HepG2 (cell line): ENCODE data around the gene CLEC10A. TPM values are rescaled to one million over a fixed set of nuclear protein-coding genes. Genes with fewer than 3 reads are reported as not detected.

ENCODE experiments used
- CBX1 ChIP-seq: IDR thresholded peaks from one replicate; pipeline ENCODE4 v1.6.1; 2016; ENCODE audit warnings: antibody characterized with exemption, low read depth
- DZIP1 ChIP-seq: sonication (generic); formaldehyde crosslinking; IDR thresholded peaks from 2 replicates; pipeline ENCODE4 v1.5.0; 2020; ENCODE audit warnings: mild to moderate bottlenecking, missing genetic modification reagents
- HCFC1 ChIP-seq: fragments of 150-350 bp; IDR thresholded peaks from 2 replicates; pipeline ENCODE4 v1.6.1; 2014; ENCODE audit warnings: low read depth, low read length
- NAIF1 ChIP-seq: sonication (generic); formaldehyde crosslinking; IDR thresholded peaks from 2 replicates; pipeline ENCODE4 v1.5.0; 2020; ENCODE audit warnings: mild to moderate bottlenecking, missing genetic modification reagents, borderline replicate concordance
- NCOR1 ChIP-seq: fragments of 200-600 bp; sonication (generic); IDR thresholded peaks from 2 replicates; pipeline ENCODE4 v1.7.0; 2017; ENCODE audit warnings: antibody characterized with exemption, low read length, borderline replicate concordance
- NR3C1 ChIP-seq: sonication (generic); formaldehyde crosslinking; IDR thresholded peaks from 2 replicates; pipeline ENCODE4 v1.4.0; 2020; ENCODE audit warnings: missing genetic modification reagents
- PAF1 ChIP-seq: IDR thresholded peaks from 2 replicates; pipeline ENCODE4 v1.6.1; 2016; ENCODE audit warnings: missing genetic modification reagents, missing compliant biosample characterization
- SRF ChIP-seq: IDR thresholded peaks from 2 replicates; pipeline ENCODE4 v1.6.1; 2011; ENCODE audit warnings: mild to moderate bottlenecking, low read depth, low read length, moderate library complexity
- TBX3 ChIP-seq: fragments of 450-650 bp; IDR thresholded peaks from 2 replicates; pipeline ENCODE4 v1.6.1; 2017; ENCODE audit warnings: antibody characterized with exemption, mild to moderate bottlenecking, inconsistent platforms, borderline replicate concordance
- TFAP4 ChIP-seq: sonication (generic); IDR thresholded peaks from 2 replicates; pipeline ENCODE4 v1.6.1; 2016; ENCODE audit warnings: low read depth, borderline replicate concordance
- THAP8 ChIP-seq: sonication (generic); formaldehyde crosslinking; IDR thresholded peaks from 2 replicates; pipeline ENCODE4 v1.5.1; 2020; ENCODE audit warnings: missing genetic modification reagents, mild to moderate bottlenecking, borderline replicate concordance
- YEATS2 ChIP-seq: sonication (generic); formaldehyde crosslinking; IDR thresholded peaks from 2 replicates; pipeline ENCODE4 v1.4.0; 2020; ENCODE audit warnings: missing genetic modification reagents, borderline replicate concordance
- ZBTB33 ChIP-seq: sonication (generic); formaldehyde crosslinking; IDR thresholded peaks from 2 replicates; pipeline ENCODE4 v1.4.0; 2020; ENCODE audit warnings: missing genetic modification reagents
- ZBTB39 ChIP-seq: sonication (generic); formaldehyde crosslinking; IDR thresholded peaks from 2 replicates; pipeline ENCODE4 v1.5.0; 2020; ENCODE audit warnings: missing genetic modification reagents
- ZBTB7A ChIP-seq: sonication (generic); formaldehyde crosslinking; IDR thresholded peaks from 2 replicates; pipeline ENCODE4 v1.8.0; 2022; ENCODE audit warnings: mild to moderate bottlenecking, missing genetic modification reagents
- ZNF350 ChIP-seq: sonication (generic); formaldehyde crosslinking; IDR thresholded peaks from 2 replicates; pipeline ENCODE4 v1.4.0; 2020; ENCODE audit warnings: mild to moderate bottlenecking, low read depth, missing genetic modification reagents, borderline replicate concordance
- ZNF430 ChIP-seq: sonication (generic); formaldehyde crosslinking; IDR thresholded peaks from 2 replicates; pipeline ENCODE4 v1.9.0; 2021; ENCODE audit warnings: mild to moderate bottlenecking, missing genetic modification reagents
- ZNF446 ChIP-seq: sonication (generic); formaldehyde crosslinking; IDR thresholded peaks from 2 replicates; pipeline ENCODE4 v1.5.0; 2020; ENCODE audit warnings: mild to moderate bottlenecking, missing genetic modification reagents
- ZNF543 ChIP-seq: sonication (generic); formaldehyde crosslinking; IDR thresholded peaks from 2 replicates; pipeline ENCODE4 v1.4.0; 2020; ENCODE audit warnings: mild to moderate bottlenecking, missing genetic modification reagents
- ZNF75D ChIP-seq: sonication (generic); formaldehyde crosslinking; IDR thresholded peaks from 2 replicates; pipeline ENCODE4 v1.8.1; 2023; ENCODE audit warnings: missing genetic modification reagents, mild to moderate bottlenecking, borderline replicate concordance
- ZNF773 ChIP-seq: sonication (generic); formaldehyde crosslinking; IDR thresholded peaks from 2 replicates; pipeline ENCODE4 v1.4.0; 2020; ENCODE audit warnings: missing genetic modification reagents, borderline replicate concordance
- ZNF878 ChIP-seq: sonication (generic); formaldehyde crosslinking; IDR thresholded peaks from 2 replicates; pipeline ENCODE4 v1.8.1; 2023; ENCODE audit warnings: mild to moderate bottlenecking, missing genetic modification reagents, moderate library complexity
- polyA plus RNA-seq, 8 experiments: library from polyadenylated mRNA; depleted of rRNA in 3 of 8; stranded (reverse) in 7 of 8; unstranded in 1 of 8; fragments of >200 nt; fragmentation: Illumina TruSeq in 4 of 8; extraction: Trizol in 4 of 8; gene quantifications; 2 replicates each; pipeline versions ENCODE4 v1.2.1 to v1.2.3, GENCODE V29; 2011 to 2016; ENCODE audit warnings: low read depth in 4 of 8, missing spikeins in 1 of 8, mixed read lengths in 1 of 8; ENCODE audit not compliant: insufficient read depth in 1 of 8
- total RNA-seq, 5 experiments: library from RNA; depleted of rRNA; stranded (reverse); fragments of >200 nt; fragmentation: Illumina TruSeq; extraction: Trizol; gene quantifications; 2 replicates each; pipeline ENCODE4 v1.2.3, GENCODE V29; 2016; ENCODE audit warnings: low read depth in 1 of 5

CLEC10A gene
- total and polyA plus RNA-seq, 2 of the 13 experiments (the other 11 are each of a cell fraction or from before 2014, with no cell fraction given), result 0.33 TPM; not detected in 1

GRCh38 chr17:7035591-7036368 lies 44.3 kb downstream of the CLEC10A start, which contains the start of gene SLC16A13 (continued):
- no peak for TF ChIP-seq ZNF75D (CRISPR knock-in tag)
- TF ChIP-seq ZBTB33 (CRISPR knock-in tag), result no peak
- TF ChIP-seq SRF, result no peak
- TF ChIP-seq ZNF773 (CRISPR knock-in tag), result no peak
- no peak for TF ChIP-seq ZNF430 (CRISPR knock-in tag)
- no peak for TF ChIP-seq TBX3
- TF ChIP-seq ZNF350 (CRISPR knock-in tag), result no peak
- peak; percentile 8; the same call in 1 of the 2 replicates for TF ChIP-seq ZBTB7A (CRISPR knock-in tag)
- no peak for TF ChIP-seq NCOR1
- no peak for TF ChIP-seq CBX1
- no peak for TF ChIP-seq THAP8 (CRISPR knock-in tag)
- no peak for TF ChIP-seq PAF1 (CRISPR knock-in tag)
- TF ChIP-seq ZNF543 (CRISPR knock-in tag), result no peak
- peak; percentile 77; the same call in 1 of the 2 replicates for TF ChIP-seq DZIP1 (CRISPR knock-in tag)
- peak; percentile 69; the same call in 1 of the 2 replicates for TF ChIP-seq YEATS2
- TF ChIP-seq NR3C1 (CRISPR knock-in tag), result no peak
- peak; percentile 43; the same call in 1 of the 2 replicates for TF ChIP-seq NAIF1
- TF ChIP-seq ZBTB39, result 0 out of 2 replicates have a peak, but pooled peaks have one; percentile 26
- TF ChIP-seq ZNF878 (CRISPR knock-in tag), result no peak; the same call in 1 of the 2 replicates
- TF ChIP-seq HCFC1, result no peak
- TF ChIP-seq TFAP4, result no peak
- TF ChIP-seq ZNF446, result no peak
